GOT3 (cell line): ENCODE measurements around the gene CST7.
"Not testable (repeated sequence)": the region's sequence is repeated elsewhere in the genome, so short reads cannot be mapped to it uniquely, and the experiment has no call there.

Experiments used
- DNase-seq: peaks from one replicate; lab custom pipeline; 2025; ENCODE audit warnings: mixed read lengths; lab: John Stamatoyannopoulos, UW

Gene CST7

DNA sequence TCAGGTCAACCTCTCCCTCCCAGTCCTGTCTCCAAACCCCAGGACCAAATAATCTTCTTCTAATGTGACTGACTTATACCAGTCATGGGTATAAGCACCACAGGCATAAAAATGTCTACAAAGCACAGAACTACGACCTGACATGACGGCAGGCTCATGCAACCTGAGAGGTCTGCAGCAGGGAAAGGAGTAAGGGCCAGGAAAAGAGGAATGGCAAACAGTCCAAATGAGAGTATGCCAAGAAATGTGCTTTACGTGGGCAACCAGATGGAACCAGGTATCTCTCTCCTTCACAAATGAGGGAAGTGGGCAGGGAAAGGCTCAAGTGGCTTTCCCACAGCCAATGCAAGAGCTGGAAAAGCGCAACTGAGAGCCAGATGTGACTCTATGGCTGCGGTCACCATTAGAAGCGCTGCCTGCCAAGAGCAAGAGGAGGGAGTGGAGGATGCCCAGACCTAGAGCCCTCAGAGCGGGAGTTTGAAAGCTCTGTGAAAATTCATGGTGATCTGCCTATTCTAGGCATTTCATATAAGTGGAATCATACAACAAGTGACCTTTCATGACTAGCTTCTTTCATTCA, 37.5 kb downstream of the CST7 start:
- DNase-seq: no peak

DNA sequence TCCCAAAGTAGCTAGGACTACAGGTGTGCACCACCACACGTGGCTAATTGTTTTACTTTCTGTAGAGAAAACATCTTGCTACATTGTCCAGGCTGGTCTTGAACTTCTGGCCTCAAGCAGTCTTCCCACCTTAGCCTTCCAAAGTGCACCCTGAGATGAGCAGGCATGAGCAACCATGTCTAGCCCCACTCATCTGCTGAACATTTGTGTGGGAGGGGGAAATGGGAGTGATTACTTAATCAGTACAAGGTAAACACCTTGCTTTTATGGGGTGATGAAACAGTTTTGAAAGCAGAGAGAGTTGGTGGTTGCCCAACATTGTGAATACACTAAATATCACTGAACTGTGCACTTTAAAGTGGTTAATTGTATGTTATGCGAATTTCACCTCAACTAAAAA, 38.2 kb downstream of the CST7 start:
- DNase-seq: no peak

DNA sequence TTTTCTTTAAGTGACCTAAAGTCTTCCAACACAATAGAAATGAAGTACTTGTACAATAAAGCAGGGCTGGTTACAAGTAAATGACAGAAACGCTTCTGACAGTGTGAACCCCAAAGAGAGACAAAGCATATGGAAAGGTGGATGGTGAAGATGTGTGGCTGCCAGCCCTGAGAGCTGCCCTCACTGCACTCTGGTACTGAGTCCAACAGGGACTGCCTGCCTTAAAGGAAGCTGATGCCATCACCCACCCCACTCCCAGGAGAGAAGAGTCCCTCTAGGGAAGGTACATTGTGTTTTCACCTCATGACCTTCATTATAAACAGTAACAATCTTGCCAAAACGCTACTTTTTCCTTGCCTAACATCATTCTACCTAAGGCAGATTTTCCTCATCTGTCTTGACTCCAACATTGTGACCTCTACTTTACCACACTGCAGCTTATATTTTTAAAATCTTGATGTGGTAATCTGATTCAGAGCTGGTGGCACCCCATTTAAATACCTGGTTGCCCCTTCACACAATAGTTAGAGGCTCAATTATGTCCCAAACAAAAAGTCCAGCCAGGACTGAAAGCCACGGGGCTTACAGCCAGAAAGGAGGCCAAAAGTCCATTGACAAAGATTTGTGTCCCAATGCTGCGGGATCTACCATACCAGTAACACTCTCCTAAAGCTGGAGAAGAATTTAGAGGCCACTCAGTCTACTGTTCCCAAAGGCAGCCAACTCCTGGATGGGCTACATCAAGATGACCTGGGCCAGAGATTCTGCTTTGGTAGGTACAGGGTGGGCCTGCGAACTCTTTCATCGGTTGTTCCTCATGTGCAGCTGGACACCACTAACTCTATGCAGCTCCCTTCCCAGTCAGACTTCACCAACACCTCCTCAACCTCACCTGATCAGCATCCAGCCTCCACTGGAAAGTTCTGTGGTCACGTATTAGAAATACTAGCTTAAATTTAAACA, 39.1 kb downstream of the CST7 start:
- DNase-seq: no peak

DNA sequence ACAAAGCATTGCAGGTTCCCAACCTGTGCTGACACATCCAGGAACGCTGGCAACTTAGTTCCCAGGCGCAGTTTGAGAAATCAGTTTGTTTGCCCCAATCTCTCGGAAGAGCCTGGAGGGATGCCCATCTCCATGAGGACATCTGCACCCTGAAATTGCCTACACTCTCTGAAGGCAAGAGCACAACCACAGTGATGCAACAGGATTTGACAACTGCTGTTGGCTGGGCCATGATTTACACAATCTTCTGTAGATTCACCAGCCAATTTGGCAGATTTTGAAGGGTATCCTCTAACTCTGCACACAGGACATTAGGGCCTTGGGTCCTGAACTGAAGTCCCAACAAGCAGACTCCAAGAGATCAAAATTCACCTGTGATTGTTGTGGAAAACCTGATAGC, 40.1 kb downstream of the CST7 start:
- no peak for DNase-seq

DNA sequence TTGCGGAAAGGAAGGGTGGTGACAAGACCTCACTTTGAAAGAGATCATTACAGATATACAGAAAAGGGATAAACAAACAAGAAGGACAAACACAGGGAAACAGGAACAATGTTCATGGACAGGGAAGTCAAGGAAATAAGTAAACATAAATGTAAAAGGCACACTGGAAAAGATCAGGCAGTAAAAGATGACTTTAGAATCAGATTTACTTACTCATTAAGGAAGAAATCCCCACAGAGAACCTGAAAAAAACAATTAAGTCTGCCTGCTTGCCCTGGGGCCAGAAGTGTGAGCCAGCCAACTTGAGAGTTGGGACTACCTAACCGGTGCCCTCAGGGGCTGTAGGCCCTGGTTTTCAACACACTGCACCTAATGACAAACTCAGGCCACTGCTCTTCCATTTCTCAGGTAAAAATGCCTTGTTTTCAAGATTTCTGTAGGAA, 41.8 kb downstream of the CST7 start:
- no peak for DNase-seq

DNA sequence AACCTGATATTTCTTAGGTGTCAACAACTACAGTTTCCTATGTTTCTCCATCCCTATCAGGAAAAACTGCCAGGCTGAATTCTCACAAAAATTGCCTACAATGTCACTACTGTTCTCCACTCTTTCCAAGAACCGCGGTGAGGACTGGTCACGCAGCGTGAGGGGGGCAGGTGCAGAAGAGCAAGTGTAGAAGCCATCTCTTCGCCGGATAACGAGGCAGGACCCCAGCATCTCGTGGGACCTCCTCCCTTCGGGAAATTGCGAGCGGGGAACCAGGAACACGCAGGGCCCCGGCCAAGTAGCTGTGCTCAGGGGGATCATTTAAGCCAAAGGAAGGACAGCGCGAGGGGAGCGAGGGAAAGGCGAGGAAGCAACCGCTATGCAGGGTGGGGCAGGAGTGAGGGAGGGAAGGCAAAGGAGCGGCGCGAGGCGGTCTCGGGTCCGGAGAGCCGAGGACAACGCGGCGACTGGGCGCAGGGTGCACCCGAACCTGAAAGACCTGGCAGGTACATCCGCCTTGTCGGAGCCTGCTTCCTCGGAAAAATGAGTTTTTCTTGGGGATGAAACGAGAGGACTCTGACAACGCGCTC, 42.9 kb downstream of the CST7 start:
- no peak for DNase-seq

DNA sequence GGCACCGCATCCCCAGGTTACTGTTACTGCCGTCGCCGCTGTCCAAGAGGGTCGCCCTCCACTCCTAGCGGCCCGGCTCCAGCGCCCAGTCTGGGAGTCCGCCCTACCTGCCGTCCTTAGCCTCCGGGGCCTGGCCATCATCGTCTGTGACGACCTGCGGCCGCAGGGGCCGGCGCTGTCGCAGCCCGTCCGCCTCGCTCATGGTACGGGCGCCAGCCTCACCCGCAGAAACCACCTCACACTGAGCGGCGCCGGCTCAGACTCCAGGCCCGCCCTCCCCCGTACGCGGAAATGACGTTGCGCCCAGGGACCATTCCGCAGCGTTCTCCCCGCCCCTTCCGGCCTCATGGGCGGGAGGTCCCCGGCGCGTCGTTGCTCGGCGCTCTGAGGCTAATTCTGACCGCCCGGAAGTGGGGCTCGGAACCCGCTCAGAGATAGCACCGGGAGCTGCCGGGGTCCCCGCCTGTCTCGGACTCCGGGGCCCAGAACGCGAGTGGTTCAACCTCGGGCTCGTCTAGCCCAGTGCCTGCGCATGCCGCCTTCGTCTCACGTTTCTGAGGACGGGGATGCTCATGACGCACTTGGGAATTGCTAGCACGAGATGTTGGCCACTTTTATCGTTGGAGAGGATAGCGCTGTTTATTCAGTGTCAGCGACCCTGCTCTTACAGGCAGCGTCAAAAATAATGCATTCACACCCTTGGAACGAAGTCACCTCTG, 43.6 kb downstream of the CST7 start, which contains the start of gene APMAP:
Gene APMAP (minus strand): TSS at position 265 of the 719 bp plus-strand sequence. CDS start 63 bp downstream, at position 202.
- DNase-seq: peak; percentile 86

DNA sequence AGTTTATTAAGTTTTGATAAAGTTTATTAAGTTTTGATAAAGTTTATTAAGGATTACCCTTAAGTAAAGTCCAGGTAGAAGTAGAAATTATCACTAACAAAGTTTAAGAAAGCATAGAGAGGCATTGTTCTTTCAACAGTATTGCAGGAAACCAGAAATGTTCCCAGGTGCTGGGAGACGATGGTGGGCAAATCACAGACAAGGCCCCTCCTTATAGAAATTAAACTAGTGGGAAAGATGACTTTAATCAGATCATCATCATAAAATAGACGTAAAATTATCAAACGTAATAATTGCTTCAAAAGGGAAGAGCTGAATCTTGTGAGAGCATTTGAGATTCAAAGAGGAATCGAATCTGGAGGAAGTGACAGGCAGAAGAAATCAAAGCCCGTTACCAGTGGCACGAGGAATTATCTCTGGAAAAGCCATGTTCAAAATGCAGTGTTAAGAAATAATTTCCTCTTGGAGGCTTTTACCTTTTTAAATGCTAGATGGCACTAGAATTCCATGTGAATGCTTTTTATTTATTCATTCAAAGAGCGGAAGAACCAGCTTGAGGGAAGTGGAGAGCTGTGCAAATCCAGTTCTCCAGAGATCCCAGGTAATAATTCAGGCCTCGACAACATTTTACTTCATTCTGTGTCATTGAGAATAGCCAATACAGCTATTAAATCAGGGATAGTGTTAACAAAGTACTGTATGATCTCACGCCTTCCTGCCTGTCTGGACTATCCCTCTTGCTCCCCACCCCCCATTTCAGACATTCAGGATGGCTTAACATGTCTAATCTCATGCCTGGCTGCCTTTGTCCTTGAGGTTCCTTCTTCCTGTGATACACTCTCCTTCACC, 44.5 kb downstream of the CST7 start:
- DNase-seq: no peak

DNA sequence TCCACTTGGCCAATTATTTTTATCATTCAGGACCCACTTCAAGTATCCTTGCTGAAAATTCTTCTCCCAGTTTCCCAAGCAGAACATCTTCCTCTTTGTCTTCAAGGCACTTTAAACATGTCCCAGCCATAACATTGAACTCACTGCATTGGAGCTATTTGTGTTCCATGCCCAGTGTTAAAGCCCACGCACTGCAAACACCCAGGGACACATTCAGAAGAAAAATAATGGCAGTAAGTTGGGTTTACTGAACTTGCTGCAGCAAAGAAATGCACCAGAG, 45.1 kb downstream of the CST7 start:
- DNase-seq: no peak

DNA sequence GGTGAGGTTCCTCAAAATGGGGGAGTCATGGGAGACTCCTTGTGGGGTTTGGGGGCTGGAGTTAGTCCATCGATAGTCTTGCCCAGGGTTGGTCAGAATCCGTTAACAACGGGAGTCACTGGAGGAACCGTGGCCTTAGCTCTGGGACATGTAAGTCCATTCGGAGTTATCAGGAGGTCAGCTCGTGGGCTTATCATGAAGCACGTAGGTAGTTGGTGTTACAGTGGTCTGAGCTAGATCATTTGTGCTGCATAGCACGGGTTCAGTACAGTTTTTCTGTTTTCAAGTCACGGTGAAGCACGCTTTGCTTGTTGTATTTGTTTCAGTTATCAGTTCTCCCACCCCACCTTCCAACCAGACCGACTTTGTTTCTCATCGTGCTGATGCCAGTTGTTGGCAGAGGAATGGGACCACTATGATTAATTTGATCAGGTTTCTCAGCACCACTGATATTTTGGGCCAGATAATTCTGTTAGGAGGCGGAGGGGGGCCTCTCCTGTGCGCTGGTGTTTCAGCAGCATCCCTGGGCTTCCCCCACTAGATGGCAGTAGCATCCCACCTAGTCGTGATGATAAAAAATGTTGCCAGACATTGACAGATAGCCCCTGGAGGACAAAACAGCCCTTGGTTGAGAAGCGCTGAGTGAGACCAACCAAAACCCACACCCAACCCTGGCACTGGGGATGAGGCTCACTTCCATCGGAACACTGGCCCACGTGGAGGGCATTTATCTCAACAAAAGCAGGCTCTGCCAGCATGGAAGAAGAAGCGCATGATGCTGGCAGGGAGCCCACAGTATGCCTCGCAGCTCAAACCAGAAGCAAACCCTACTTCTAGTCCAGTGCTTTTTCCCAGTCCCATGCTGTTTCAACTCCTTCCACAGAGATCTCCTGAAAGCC, 45.6 kb downstream of the CST7 start:
- DNase-seq: peak; percentile 46

DNA sequence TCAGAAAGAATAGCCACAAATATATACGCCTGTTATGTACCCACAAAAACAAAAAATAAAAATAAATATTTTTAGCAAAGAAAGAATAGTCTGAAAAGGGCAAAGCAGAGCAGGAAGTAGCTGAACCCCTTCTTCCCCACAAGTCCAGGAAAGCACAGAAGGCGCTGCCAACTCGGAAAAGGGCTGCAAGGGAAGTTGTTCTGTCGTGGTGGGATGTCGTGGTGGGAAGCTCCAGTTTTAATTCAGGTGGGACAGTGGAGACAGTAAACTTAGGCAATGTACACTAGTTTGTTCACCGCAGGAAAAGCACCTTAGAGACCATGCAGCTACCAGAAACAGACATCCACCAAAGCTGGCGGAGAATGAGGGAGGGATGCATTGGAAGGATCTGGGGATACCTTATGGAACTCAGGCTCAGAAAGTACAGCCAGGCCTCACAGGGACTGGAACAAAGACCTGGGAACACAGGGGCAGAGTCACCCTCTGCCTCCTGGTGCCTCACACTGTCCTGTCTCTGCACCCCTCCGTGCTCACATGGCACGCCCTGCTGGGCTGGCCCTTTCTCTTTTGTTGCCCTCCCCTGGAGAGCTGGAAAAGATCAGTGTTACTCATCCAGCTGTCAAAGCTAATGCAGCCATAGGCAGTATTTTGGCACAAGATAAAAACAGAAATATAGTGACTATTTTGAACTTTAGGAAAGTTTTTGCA, 46.8 kb downstream of the CST7 start:
- DNase-seq: no peak

DNA sequence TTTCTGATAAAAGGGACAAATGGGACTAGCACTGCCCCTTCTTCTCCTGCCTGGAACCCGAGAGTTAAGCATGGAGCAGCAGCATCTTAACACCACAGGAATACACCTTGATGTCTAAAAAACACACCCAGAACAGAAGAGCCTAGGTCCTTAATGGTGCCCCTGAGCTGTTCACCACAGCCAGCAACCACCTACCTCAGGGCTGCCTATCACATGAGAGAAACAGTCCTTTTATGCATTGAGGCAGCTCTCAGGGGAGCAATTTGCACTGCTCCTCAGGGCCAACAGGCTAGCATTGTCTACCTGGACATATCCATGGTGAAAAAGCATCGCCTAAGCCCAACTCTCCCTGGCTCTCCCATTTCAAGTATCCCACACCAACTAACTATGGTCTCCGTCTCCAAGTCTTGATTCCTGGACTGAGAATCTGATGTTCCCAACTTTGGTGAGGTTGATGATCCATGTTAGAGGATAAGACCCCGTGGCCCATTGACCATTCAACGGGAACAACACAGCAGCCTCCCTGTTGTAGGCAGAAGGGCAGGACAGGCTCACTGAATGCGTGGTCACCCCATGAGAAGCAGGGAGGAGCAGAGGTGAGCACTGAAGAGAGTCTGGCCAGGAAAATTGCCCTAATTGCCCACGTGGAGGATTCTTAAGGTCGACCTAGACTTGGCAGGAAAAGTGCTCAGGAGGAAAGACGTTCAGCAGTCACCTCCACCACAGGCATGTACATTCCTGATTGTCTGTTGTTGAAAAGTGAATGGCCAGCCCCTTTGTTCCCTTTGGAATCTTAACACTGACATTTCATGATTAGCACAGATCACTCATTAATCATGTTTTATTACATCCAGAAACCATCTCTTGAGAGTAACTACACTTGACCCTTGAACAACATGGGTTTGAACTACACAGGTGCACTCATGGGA, 47.6 kb downstream of the CST7 start:
- DNase-seq: no peak

DNA sequence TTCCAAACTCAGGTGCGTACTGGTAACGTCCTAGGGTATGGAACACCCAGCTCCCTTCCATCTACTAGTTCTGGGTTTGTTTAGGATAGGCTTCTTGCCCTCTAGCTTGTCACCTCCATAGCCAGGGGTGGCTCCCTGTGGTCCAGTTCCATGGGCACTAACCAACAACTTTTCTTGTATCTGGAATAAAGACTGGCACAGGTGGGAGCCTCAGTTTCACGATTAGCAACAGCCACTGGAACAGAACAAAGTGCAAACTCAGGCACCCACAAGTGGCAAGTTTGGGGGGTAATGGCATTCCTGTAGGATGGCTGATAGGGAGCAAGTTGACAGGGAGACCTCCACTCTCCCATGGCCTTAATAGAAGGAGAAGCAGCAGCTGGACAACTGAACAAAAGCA, 49.1 kb downstream of the CST7 start:
- no peak for DNase-seq

DNA sequence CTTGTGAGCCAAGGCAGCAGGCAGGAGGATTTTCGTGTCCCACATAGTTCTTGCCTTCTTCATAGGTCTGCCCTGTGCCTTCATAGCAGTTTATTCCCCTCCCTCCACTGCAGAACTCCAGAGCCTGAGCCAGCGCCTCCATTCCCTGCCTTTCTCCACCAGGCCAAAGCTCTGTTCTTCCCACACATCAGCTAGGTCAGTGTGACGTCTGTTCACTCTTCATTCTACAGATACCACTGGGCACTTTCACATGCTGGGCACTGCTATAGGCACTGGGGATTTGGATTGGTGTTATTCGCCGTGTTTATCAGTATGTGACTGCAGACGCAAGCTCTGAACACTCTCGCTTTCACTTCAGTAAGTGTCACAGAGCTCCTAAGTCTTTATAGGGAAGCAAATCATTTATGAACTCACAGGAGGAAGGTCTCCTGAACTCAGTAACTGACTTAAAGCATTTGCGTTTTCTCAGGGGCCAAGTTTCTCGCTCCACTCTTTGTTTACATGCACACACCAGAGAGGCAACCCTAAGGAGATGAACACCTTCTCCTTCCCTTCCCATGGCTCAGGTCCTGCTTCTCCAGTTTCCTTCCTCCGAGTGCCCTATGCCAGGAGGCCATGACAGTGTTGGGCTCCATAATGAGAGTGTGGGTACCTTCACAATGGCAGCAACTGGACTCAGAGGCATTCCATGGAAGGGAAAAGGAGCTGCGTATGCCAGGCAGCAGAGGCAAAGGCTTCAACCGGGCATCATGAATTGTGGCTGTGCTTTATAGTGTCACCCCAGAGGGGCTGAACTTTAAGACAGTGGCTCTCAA, 49.8 kb downstream of the CST7 start:
- no peak for DNase-seq

DNA sequence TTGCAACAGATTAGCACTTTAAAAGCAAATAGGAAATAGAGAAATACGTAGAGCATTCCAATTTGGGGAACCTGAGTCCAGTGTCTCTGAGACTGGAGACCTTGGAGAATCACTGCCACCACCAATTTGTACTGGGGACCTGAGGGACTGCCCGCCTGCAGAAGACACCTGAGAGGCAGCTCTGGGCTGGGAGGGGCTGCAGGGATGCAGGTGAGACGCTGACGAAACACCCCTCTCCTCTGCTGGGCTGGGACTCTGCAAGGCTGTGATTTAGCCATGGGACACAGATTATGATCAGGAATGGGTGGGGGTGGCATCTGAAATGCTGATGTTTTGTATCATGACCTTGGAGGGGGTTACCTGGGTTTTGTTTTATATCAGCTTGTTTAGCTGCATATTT, 50.5 kb downstream of the CST7 start:
- DNase-seq: no peak

DNA sequence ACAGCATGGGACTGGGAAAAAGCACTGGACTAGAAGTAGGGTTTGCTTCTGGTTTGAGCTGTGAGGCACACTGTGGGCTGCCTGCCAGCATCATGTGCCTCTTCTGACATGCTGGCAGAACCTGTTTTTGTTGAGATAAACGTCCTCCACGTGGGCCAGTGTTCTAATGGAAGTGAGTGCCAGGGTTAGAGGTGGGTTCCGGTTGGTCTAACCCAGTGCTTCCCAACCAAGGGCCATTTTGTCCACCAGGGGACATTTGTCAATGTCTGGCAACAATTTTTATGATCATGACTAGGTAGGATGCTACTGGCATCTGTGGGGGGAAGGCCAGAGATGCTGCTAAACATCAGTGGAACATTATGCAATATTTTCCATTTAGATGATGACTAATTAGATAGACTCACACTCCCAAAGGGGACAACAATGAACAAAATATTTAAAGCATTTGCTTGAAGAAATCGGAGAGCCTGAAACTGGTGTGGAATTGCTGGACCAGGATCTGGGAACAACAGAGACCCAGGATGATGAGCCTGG, 51.3 kb downstream of the CST7 start:
- peak; percentile 80 for DNase-seq

DNA sequence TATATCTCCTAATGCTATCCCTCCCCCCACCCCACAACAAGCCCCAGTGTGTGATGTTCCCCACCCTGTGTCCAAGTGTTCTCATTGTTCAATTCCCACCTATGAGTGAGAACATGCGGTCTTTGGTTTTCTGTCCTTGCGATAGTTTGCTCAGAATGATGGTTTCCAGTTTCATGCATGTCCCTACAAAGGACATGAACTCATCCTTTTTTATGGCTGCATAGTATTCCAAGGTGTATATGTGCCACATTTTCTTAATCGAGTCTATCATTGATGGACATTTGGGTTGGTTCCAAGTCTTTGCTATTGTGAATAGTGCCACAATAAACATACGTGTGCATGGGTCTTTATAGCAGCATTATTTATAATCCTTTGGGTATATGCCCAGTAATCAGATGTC, 52.3 kb downstream of the CST7 start:
- DNase-seq: not testable (repeated sequence)

DNA sequence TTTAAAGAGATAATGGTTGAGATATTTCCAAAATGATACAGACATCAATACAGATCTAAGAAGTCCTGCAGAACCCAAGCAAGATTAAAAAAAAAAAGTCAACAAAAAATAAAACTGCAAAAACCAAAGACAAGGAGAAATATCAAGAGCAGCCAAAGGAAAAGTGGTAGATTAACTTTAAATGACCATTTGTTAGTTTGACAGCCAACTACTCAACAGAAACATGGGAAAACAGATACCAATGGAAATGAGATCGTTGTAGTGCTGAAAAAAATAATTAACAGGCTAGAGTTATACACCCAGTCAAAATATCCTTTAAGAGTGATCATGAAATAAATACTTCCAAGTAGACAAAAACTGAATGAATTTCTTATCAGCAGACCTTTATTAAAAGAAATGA, 53.9 kb downstream of the CST7 start:
- no peak for DNase-seq
